ENCODE measurements around the gene SH3GL1. TPM values are rescaled to one million over a fixed set of nuclear protein-coding genes. Genes with fewer than 3 reads are reported as not detected.

The SH3GL1 gene
- total RNA-seq, 1 donor from 2014 or later: 101 TPM

DNA sequence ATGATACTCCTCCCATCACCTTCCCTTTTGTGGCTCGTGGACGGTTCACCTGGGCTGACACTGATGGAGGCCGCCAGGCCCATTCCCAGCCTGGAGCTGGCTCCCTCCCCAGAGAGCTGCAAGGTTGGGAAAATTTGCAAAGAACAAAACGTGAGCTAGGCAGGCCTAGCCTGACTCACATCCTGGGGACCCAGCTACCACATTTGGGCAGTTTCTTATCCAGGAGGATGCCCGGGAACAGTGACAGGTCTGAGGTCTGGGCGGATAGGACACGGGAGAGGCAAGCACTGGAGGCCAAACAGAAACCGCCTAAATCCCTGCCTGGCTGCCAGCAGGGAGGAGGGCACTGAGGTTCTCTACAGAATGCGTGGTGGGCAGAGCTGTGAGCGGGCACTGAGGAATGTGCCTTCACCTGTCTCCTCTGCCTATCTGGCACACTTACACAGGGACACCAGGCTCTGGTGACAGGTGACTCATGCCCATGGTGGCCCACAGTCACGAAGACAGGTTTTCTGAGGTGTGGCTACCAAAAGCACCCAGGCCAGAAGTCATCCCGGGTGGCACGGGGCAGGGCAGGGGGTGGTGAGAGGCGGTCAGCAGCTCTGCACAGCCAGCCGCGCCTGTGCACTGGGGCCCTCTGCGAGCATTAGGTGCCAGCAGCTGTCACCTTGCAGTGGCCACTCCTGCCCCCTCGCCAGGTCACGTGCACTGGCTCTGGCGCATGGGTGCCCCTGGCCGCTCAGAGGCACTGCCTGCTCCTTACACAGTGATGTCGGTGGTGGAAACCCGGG lies 23.2 kb downstream of the SH3GL1 start:
- Histone ChIP-seq H3K9ac (ENCODE audit: low read length) (peak overlapping the region; percentile 39), H3K36me3 (ENCODE audit: insufficient read depth, low read length) (no peaks in the 10 kb centered on the region), H4K20me1 (ENCODE audit: insufficient read depth, low read length) (peaks cover 95% of the 10 kb centered on the region), H3K27me3 (ENCODE audit: insufficient read depth, low read length) (no peaks in the 10 kb centered on the region), H3K79me2 (ENCODE audit: insufficient read depth, low read length) (peaks cover 94% of the 10 kb centered on the region), H3K4me1 (ENCODE audit: insufficient read depth, low read length) (peaks cover 56% of the 10 kb centered on the region), H3K9me3 (ENCODE audit: insufficient read depth, low read depth, low read length) (no peaks in the 10 kb centered on the region), H3K4me2 (ENCODE audit: low read length) (peak overlapping the region; percentile 55), H2AFZ (ENCODE audit: low read depth, low read length) (no peak overlapping the region), H3K4me3 (ENCODE audit: insufficient read depth, low read depth, low read length) (no peak overlapping the region), H3K27ac (ENCODE audit: low read depth, low read length) (no peak overlapping the region)
- FAIRE-seq: no peak
- no peak for DNase-seq (ENCODE audit: low read depth)
- no peaks in the 10 kb centered on the region for H3K9me3 Mint-ChIP-seq (ENCODE audit: unreplicated experiment)
- H3K27me3 Mint-ChIP-seq (ENCODE audit: low read depth, unreplicated experiment): no peaks in the 10 kb centered on the region
- TF ChIP-seq, protein P1, sequence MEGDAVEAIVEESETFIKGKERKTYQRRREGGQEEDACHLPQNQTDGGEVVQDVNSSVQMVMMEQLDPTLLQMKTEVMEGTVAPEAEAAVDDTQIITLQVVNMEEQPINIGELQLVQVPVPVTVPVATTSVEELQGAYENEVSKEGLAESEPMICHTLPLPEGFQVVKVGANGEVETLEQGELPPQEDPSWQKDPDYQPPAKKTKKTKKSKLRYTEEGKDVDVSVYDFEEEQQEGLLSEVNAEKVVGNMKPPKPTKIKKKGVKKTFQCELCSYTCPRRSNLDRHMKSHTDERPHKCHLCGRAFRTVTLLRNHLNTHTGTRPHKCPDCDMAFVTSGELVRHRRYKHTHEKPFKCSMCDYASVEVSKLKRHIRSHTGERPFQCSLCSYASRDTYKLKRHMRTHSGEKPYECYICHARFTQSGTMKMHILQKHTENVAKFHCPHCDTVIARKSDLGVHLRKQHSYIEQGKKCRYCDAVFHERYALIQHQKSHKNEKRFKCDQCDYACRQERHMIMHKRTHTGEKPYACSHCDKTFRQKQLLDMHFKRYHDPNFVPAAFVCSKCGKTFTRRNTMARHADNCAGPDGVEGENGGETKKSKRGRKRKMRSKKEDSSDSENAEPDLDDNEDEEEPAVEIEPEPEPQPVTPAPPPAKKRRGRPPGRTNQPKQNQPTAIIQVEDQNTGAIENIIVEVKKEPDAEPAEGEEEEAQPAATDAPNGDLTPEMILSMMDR (IDR thresholded peaks at IDR 0.05; ENCODE audit: insufficient read depth, low read depth, low read length): no peak
- TF ChIP-seq EZH2 (IDR thresholded peaks at IDR 0.05; ENCODE audit: insufficient read depth, low read length): no peak
- peaks cover 38% of the 10 kb centered on the region for H3K4me1 Mint-ChIP-seq (ENCODE audit: low read depth, unreplicated experiment)
- no peak overlapping the region for H3K4me3 Mint-ChIP-seq (ENCODE audit: unreplicated experiment)
- H3K36me3 Mint-ChIP-seq (ENCODE audit: low read depth, unreplicated experiment): peaks cover 9% of the 10 kb centered on the region
- peak overlapping the region; percentile 69 for H3K27ac Mint-ChIP-seq (ENCODE audit: unreplicated experiment)

DNA sequence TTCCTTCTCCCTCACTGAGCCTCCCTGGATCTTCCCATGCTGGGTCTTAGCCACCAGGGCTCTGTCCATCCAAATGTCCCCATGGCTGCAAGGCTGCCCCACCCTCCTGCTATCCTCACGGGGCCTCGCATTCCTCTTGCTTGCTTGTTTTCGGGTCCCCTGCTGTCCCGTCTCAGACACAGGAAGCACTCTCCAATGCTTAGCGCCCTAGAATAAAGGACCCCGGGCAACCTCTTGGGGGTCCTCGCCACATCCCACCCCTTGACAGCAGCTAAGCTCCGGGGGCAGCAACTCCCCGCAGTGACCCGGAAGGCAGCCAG lies 23.7 kb downstream of the SH3GL1 start:
- DNase-seq (ENCODE audit: low read depth) (no peak), FAIRE-seq (no peak)
- no peaks in the 10 kb centered on the region for H3K9me3 Mint-ChIP-seq (ENCODE audit: unreplicated experiment)
- H3K36me3 ChIP-seq (ENCODE audit: insufficient read depth, low read length): no peaks in the 10 kb centered on the region
- peaks cover 38% of the 10 kb centered on the region for H3K4me1 Mint-ChIP-seq (ENCODE audit: low read depth, unreplicated experiment)
- H3K9me3 ChIP-seq (ENCODE audit: insufficient read depth, low read depth, low read length): no peaks in the 10 kb centered on the region
- no peak overlapping the region for H2AFZ ChIP-seq (ENCODE audit: low read depth, low read length)
- peaks cover 9% of the 10 kb centered on the region for H3K36me3 Mint-ChIP-seq (ENCODE audit: low read depth, unreplicated experiment)
- H4K20me1 ChIP-seq (ENCODE audit: insufficient read depth, low read length): peaks cover 96% of the 10 kb centered on the region
- no peak overlapping the region for H3K4me3 ChIP-seq (ENCODE audit: insufficient read depth, low read depth, low read length)
- no peaks in the 10 kb centered on the region for H3K27me3 Mint-ChIP-seq (ENCODE audit: low read depth, unreplicated experiment)
- no peak overlapping the region for H3K27ac ChIP-seq (ENCODE audit: low read depth, low read length)
- no peaks in the 10 kb centered on the region for H3K27me3 ChIP-seq (ENCODE audit: insufficient read depth, low read length)
- no peak overlapping the region for H3K4me3 Mint-ChIP-seq (ENCODE audit: unreplicated experiment)
- peak overlapping the region; percentile 39 for H3K9ac ChIP-seq (ENCODE audit: low read length)
- H3K79me2 ChIP-seq (ENCODE audit: insufficient read depth, low read length): peaks cover 97% of the 10 kb centered on the region
- peaks cover 56% of the 10 kb centered on the region for H3K4me1 ChIP-seq (ENCODE audit: insufficient read depth, low read length)
- no peak for TF ChIP-seq EZH2 (IDR thresholded peaks at IDR 0.05; ENCODE audit: insufficient read depth, low read length)
- TF ChIP-seq, protein P1 (IDR thresholded peaks at IDR 0.05; ENCODE audit: insufficient read depth, low read depth, low read length): no peak
- H3K4me2 ChIP-seq (ENCODE audit: low read length): peak overlapping the region; percentile 55
- peak overlapping the region; percentile 69 for H3K27ac Mint-ChIP-seq (ENCODE audit: unreplicated experiment)

DNA sequence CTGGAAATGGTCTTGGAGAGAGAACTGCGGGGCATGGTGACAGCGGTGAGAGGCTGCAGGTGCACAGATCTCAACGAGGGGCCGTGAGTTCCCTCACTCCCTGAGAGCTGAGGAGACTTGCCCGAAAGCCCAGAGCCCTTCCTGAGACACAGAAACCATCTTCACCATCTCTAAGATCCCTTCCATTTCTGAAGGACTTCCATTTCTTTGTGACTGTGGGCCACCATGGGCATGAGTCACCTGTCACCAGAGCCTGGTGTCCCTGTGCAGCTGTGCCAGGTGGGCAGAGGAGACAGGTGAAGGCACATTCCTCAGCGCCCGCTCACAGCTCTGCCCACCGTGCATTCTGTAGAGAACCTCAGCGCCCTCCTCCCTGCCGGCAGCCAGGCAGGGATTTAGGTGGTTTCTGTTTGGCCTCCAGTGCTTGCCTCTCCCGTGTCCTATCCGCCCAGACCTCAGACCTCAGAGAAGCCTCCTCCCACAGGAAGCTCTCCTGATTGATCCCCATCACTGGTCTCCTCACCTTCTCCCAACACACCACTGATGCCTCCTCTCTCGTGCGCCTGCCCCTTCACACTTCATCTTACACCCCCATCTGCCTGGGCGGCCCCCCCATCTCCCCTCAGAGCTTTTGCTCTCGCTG lies 24.2 kb downstream of the SH3GL1 start:
- peak overlapping the region; percentile 34 for H3K4me3 Mint-ChIP-seq (ENCODE audit: unreplicated experiment)
- H3K79me2 ChIP-seq (ENCODE audit: insufficient read depth, low read length): peaks cover 99% of the 10 kb centered on the region
- FAIRE-seq: no peak

More for the DNA sequence above, 24.2 kb downstream of the SH3GL1 start:
- no peaks in the 10 kb centered on the region for H3K27me3 Mint-ChIP-seq (ENCODE audit: low read depth, unreplicated experiment)
- DNase-seq (ENCODE audit: low read depth): no peak
- peaks cover 38% of the 10 kb centered on the region for H3K4me1 Mint-ChIP-seq (ENCODE audit: low read depth, unreplicated experiment)
- Histone ChIP-seq H3K4me3 (ENCODE audit: insufficient read depth, low read depth, low read length) (no peak overlapping the region), H4K20me1 (ENCODE audit: insufficient read depth, low read length) (peaks cover 97% of the 10 kb centered on the region), H3K36me3 (ENCODE audit: insufficient read depth, low read length) (no peaks in the 10 kb centered on the region), H3K9me3 (ENCODE audit: insufficient read depth, low read depth, low read length) (no peaks in the 10 kb centered on the region), H3K9ac (ENCODE audit: low read length) (peak overlapping the region; percentile 39), H3K4me1 (ENCODE audit: insufficient read depth, low read length) (peaks cover 56% of the 10 kb centered on the region), H3K27ac (ENCODE audit: low read depth, low read length) (peak overlapping the region; percentile 3), H3K27me3 (ENCODE audit: insufficient read depth, low read length) (no peaks in the 10 kb centered on the region), H3K4me2 (ENCODE audit: low read length) (peak overlapping the region; percentile 55), H2AFZ (ENCODE audit: low read depth, low read length) (no peak overlapping the region)
- H3K9me3 Mint-ChIP-seq (ENCODE audit: unreplicated experiment): no peaks in the 10 kb centered on the region
- no peak for TF ChIP-seq EZH2 (IDR thresholded peaks at IDR 0.05; ENCODE audit: insufficient read depth, low read length)
- TF ChIP-seq, protein P1 (IDR thresholded peaks at IDR 0.05; ENCODE audit: insufficient read depth, low read depth, low read length): no peak
- peak overlapping the region; percentile 53 for H3K27ac Mint-ChIP-seq (ENCODE audit: unreplicated experiment)
- H3K36me3 Mint-ChIP-seq (ENCODE audit: low read depth, unreplicated experiment): peaks cover 9% of the 10 kb centered on the region
